GM19397 (cell line): Measurements from ENCODE around the gene CARM1.
A peak's percentile ranks its signal among the peaks of the same experiment; 100 is the strongest.
"Not testable (repeated sequence)": the region's sequence is repeated elsewhere in the genome, so short reads cannot be mapped to it uniquely, and the experiment has no call there.

Experiments
- ATAC-seq: cut with Tn5 transposase; IDR thresholded peaks from one replicate; pipeline ENCODE4 v1.9.1; 2021; ENCODE audit warnings: mild to moderate bottlenecking, moderate library complexity; ENCODE audit not compliant: unreplicated experiment

Gene CARM1

GRCh38 chr19:10927730-10928562 is 56.6 kb downstream of the CARM1 start:
- no peak for ATAC-seq

DNA sequence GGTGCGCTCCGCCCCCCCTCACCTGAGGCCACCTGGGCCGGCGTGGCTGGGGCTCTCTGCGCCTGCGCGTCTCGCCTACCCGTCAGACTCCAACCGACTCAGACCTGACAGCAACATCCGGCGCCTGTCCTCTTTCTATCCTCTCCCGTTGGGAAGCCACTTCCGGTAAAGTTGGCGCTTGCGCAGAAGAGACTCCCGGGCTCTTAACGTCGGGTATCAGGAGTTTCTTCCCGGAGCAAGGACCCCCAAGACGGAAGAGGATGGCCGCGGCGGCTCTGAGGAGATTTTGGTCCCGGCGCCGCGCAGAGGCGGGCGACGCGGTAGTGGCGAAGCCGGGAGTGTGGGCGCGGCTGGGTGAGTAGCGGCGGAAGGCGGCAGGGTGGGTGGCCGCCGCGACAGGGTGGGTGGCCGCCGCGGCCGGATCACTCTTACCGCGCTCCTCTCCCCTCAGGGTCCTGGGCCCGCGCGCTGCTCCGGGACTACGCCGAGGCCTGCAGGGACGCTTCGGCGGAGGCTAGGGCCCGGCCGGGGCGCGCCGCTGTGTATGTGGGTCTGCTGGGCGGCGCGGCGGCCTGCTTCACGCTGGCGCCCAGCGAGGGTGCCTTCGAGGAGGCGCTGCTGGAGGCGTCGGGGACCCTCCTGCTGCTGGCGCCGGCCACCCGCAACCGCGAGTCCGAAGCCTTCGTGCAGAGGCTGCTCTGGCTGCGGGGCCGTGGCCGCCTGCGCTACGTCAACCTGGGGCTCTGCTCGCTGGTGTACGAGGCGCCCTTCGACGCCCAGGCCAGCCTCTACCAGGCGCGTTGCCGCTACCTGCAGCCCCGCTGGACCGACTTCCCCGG is 57.4 kb downstream of the CARM1 start, which contains the start of the genes TIMM29 and YIPF2:
Gene TIMM29, plus strand, starts transcription at position 249 of the 839 bp plus-strand sequence. Its CDS starts 12 bp downstream, at position 261.
Gene YIPF2, minus strand, starts transcription at position 77 of the 839 bp plus-strand sequence. CDS start 229 bp downstream, outside the sequence.
- ATAC-seq: peak; percentile 83

GRCh38 chr19:10929402-10929794 is 58.0 kb downstream of the CARM1 start:
- ATAC-seq: no peak

- no peak for ATAC-seq
Measured at GRCh38 chr19:10935371-10936059, 64.2 kb downstream of the CARM1 start.

- ATAC-seq: no peak
Measured at GRCh38 chr19:10936661-10937084, 65.3 kb downstream of the CARM1 start.

DNA sequence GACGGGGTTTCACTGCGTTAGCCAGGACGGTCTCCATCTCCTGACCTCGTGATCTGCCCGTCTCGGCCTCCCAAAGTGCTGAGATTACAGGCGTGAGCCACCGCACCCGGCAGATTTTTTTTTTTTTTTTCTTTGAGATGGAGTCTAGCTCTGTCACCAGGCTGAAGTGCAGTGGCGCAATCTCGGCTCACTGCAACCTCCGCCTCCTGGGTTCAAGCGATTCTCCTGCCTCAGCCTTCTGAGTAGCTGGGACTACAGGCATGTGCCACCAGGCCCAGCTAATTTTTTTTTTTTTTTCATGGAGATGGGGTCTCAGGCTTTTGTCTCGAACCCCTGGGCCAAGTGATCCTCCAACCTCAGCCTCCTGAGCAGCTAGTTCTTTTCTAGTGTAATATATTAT is 70.3 kb downstream of the CARM1 start:
- ATAC-seq: not testable (repeated sequence)

GRCh38 chr19:10943412-10943811 is 72.1 kb downstream of the CARM1 start:
- not testable (repeated sequence) for ATAC-seq

GRCh38 chr19:10945264-10945663 is 73.9 kb downstream of the CARM1 start:
- no peak for ATAC-seq

- ATAC-seq: no peak
Measured at GRCh38 chr19:10946958-10947657, 75.8 kb downstream of the CARM1 start.

DNA sequence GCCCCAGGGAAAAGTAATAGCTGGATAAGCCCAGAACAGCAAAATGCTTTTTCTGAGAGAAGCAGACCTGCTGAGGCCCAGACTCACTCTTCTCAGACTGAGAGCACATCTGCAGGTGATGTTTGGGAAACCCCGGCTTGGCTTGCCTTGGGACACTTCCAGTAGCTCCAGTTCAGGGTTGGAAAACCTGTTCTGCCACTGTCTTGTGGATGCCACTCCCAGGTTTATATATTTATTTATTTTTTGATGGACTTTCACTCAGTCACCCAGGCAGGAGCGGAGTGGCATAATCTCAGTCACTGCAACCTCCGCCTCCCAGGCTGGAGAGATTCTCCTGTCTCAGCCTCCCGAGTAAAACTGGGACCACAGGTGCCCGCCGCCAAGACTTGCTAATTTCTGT is 81.5 kb downstream of the CARM1 start:
- ATAC-seq: no peak

- not testable (repeated sequence) for ATAC-seq
Measured at GRCh38 chr19:10959277-10959968, 88.1 kb downstream of the CARM1 start.

DNA sequence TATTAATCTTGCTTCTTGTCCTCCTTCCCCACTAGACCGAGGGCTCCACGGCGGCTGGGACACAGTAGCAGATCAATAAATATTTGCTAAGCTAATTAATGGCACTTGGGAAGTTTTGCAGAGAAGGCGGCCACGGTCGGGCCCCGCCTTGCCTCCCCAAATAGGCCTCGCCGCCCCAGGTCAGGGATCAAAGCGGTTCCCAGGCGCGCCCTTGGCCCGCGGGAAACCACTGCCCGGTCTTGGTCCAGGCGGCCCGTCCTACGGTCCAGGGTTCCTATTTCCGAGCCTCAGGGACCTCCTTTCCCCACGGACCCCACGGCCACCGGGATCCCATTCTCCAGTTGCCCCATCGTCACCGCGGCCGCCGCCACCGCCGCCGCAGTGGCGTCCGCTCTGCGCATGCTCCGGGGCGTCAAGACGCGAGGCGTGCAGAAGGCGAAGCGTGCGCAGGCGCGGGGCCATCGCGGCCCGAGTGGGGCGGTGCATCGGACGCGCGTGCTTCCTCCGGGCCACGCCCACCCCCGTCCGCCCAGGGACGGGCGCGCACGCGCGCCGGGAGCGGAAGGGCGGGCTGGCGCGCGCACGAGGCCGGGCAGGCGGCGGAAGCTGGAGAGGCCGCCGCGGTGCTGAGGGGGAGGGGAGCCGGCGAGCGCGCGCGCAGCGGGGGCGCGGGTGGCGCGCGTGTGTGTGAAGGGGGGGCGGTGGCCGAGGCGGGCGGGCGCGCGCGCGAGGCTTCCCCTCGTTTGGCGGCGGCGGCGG is 89.1 kb downstream of the CARM1 start, which contains the start of gene SMARCA4:
Gene SMARCA4, plus strand, starts transcription at position 717 of the 759 bp plus-strand sequence. CDS start 23,122 bp downstream, outside the sequence.
- ATAC-seq: peak; percentile 81

DNA sequence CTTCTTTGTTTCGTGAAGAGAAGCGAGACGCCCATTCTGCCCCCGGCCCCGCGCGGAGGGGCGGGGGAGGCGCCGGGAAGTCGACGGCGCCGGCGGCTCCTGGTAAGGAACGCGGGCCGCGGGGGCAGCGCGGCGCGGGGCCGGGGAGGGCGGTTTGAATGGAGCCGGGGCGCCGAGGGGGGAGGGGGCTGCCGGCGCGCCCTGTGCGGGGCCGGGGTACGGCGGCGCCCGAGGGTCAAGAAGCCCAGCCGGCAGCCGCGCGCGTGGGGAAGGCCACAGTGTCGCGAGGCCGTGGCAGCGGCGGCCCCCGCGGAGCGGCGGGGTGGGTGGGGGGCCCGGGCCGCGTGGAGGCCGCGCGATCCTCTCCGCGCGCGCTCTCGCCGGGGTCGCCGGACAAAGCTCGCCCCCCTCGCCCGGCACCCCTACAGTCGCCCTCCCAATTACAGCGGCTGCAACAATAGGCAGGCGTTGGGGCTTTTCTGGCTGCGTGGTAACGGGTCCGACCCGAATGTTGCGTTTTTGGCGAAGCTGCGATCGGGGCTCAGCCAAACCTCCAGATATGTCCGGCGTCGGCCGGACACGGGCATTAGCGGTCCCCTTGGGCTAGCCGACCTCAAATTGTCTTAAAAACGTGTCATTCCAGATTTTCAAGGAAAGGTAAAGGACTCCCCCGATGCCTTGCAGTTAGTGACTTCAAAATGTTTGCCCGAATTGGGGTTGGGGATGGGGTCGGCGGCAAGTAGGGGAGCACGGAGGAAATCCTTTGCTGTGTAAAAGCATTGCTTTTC is 89.9 kb downstream of the CARM1 start:
- ATAC-seq: peak; percentile 48

DNA sequence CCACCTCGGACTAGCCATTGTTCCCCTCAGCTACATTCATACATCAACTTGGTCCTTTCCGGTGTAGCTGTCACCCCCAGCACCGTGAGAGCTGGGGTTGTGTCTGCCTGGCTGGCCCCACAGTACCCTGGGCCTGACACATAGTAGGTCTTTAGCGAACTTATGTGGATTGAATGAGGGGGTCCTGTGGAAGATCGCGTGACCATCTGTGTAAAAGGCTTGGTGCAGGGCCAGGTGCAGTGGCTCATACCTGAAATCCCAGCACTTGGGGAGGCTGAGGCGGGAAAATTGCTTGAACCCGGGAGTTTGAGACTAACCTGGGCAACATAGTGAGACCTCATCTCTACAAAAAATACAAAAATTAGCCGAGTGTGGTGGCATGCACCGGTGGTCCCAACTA is 91.5 kb downstream of the CARM1 start:
- ATAC-seq: no peak

DNA sequence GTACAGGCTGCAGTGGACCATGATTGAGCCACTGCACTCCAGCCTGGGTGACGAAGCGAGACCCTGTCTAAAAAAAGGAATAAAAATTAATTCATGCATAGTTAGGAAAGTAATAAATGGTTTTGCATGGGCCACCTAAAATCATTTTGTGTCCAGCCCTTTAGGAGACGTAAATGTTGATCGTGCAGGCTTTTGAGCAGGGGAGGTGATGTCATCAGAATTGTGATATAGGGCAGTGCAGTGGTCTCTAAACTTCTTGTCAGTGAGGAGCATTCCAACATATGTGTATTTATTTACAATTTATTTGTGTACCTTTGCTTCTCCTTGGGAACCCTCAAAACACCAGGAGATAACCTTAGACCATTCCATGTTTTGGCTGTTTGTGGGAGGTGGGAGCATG is 92.5 kb downstream of the CARM1 start:
- ATAC-seq: no peak

DNA sequence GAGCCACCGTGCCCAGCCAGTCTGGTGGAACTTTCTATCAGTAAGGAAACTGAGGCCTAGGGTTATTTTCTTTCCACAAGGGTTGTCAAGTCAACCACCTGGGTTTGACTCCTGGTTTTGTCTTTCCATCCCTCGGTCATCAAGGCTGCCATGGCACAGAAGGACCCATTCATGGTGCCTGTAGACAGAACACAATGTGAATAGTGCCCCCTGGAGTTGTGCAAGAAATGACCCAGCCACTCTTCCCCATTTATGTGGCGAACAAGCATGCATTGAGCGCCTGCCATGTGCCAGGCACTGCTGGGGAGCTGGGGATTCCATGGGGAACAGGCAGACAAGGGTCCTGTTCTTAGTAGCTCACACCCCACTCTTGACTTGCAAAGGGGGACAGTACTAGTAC is 93.5 kb downstream of the CARM1 start:
- no peak for ATAC-seq

- ATAC-seq: no peak
Measured at GRCh38 chr19:10965398-10965797, 94.0 kb downstream of the CARM1 start.

GRCh38 chr19:10966809-10967208 is 95.5 kb downstream of the CARM1 start:
- no peak for ATAC-seq
